Common myeloid progenitor, CD34-positive (primary cell): ENCODE measurements around the gene MSL2.
"Not testable (repeated sequence)": the region's sequence is repeated elsewhere in the genome, so short reads cannot be mapped to it uniquely, and the experiment has no call there.

Experiments
- CTCF ChIA-PET: fragments of 350-600 bp; sonication (Branson Sonifier 250); formaldehyde crosslinking; loops from one replicate; lab custom pipeline; 2021; ENCODE audit warnings: antibody characterized with exemption; lab: Charles Lee
- POLR2A ChIA-PET: fragments of 350-600 bp; sonication (Branson Sonifier 250); formaldehyde crosslinking; loops from one replicate; lab custom pipeline; 2021; ENCODE audit warnings: antibody characterized with exemption; lab: Charles Lee
- DNase-seq, 3 donors: peaks; one replicate each; pipeline versions ENCODE4 v3.0.0 to v3.0.0-alpha.2; 2013
- H3K27ac ChIP-seq, 2 experiments: 1 replicate in 1 of 2; 2 replicates in 1 of 2; pipeline ENCODE4 v1.7.0; 2013; ENCODE audit warnings: inconsistent platforms in 2 of 2, low read length in 2 of 2, mild to moderate bottlenecking in 2 of 2, low read depth in 1 of 2, moderate library complexity in 1 of 2; ENCODE audit not compliant: severe bottlenecking in 2 of 2, insufficient read depth in 1 of 2, poor library complexity in 1 of 2
- H3K27me3 ChIP-seq, 5 experiments: replicated peaks in 2 of 5; 1 replicate in 3 of 5; 2 replicates in 2 of 5; pipeline versions ENCODE4 v1.6.1 to v1.7.0; 2013; ENCODE audit warnings: low read length in 4 of 5, mild to moderate bottlenecking in 2 of 5, moderate library complexity in 2 of 5, inconsistent platforms in 1 of 5; ENCODE audit not compliant: insufficient read depth in 5 of 5, control insufficient read depth in 4 of 5
- H3K36me3 ChIP-seq, 4 experiments: 1 replicate in 2 of 4; 2 replicates in 2 of 4; pipeline versions ENCODE4 v1.6.1 to v1.7.0; 2013; ENCODE audit warnings: low read length in 3 of 4, control low read depth in 1 of 4, mild to moderate bottlenecking in 1 of 4; ENCODE audit not compliant: control insufficient read depth in 4 of 4, insufficient read depth in 4 of 4
- H3K4me1 ChIP-seq, 4 experiments: 1 replicate in 3 of 4; 2 replicates in 1 of 4; pipeline versions ENCODE4 v1.6.1 to v1.7.1; 2013; ENCODE audit warnings: low read length in 3 of 4, mild to moderate bottlenecking in 3 of 4, control low read depth in 1 of 4, inconsistent platforms in 1 of 4, moderate library complexity in 1 of 4; ENCODE audit not compliant: control insufficient read depth in 4 of 4, insufficient read depth in 4 of 4; ENCODE audit errors: control extremely low read depth in 1 of 4
- H3K4me3 ChIP-seq, 7 experiments: 1 replicate in 4 of 7; 2 replicates in 3 of 7; pipeline versions ENCODE4 v1.5.1 to v1.7.0; 2013; ENCODE audit warnings: mild to moderate bottlenecking in 7 of 7, low read length in 6 of 7, moderate library complexity in 6 of 7, inconsistent platforms in 2 of 7, low read depth in 2 of 7, control low read depth in 1 of 7; ENCODE audit not compliant: insufficient read depth in 4 of 7, control insufficient read depth in 1 of 7; ENCODE audit errors: extremely low read depth in 1 of 7
- H3K9me3 ChIP-seq, 5 experiments: 1 replicate in 4 of 5; 2 replicates in 1 of 5; pipeline versions ENCODE4 v1.6.1 to v1.7.1; 2013; ENCODE audit warnings: low read length in 4 of 5, mild to moderate bottlenecking in 2 of 5, inconsistent platforms in 1 of 5, low read depth in 1 of 5, moderate library complexity in 1 of 5; ENCODE audit not compliant: control insufficient read depth in 4 of 5, insufficient read depth in 2 of 5; ENCODE audit errors: control extremely low read depth in 1 of 5
- WGBS: methylation state at CpG from one replicate; pipeline ENCODE4 v1.1.5; 2013; ENCODE audit not compliant: insufficient coverage; 5-methylcytosine and 5-hydroxymethylcytosine counted together

Gene MSL2

GRCh38 chr3:136193278-136194054, 2.7 kb downstream of the MSL2 start:
- peaks cover 25 to 58% (median 36%) of the 10 kb centered on the region in 4 experiments for H3K4me1 ChIP-seq
- peak in 2 of 3 donors; percentile 37 to 65 for DNase-seq
- H3K27ac ChIP-seq, result peak overlapping the region; percentile 90 to 94
- H3K36me3 ChIP-seq, result peaks cover 0 to 5% (median 0%) of the 10 kb centered on the region in 4 experiments
- peak overlapping the region in 6 of 7 experiments; percentile 84 to 98 (median 88) for H3K4me3 ChIP-seq
- ChIA-PET CTCF (interaction anchor here (0.7 to 2.5 kb wide), 7 partner anchors 9 to 67 kb away, joined by 3 to 7 read pairs (median 3); no protein-coding TSS in a partner anchor), POLR2A (interaction anchor here (0.6 to 1.1 kb wide), 5 partner anchors 10 to 60 kb away, joined by 3 to 5 read pairs (median 4); no protein-coding TSS in a partner anchor)
- H3K9me3 ChIP-seq, result peaks cover 0 to under 1% (median 0%) of the 10 kb centered on the region in 5 experiments
- 0% methylated on average over 3 of the region's 6 CpGs for WGBS
- H3K27me3 ChIP-seq, result no peaks in the 10 kb centered on the region

GRCh38 chr3:136192831-136193230, 3.3 kb downstream of the MSL2 start:
- Histone ChIP-seq H3K4me1 (peaks cover 23 to 59% (median 36%) of the 10 kb centered on the region in 4 experiments), H3K27me3 (no peaks in the 10 kb centered on the region), H3K27ac (peak overlapping the region; percentile 90 to 94), H3K36me3 (peaks cover 0 to 5% (median 0%) of the 10 kb centered on the region in 4 experiments), H3K9me3 (no peaks in the 10 kb centered on the region), H3K4me3 (peak overlapping the region in 6 of 7 experiments; percentile 84 to 98 (median 88))
- ChIA-PET CTCF (interaction anchor here (0.9 to 1.2 kb wide), 3 partner anchors 9 to 66 kb away, joined by 3 to 5 read pairs (median 5); no protein-coding TSS in a partner anchor), POLR2A (interaction anchor here (0.7 to 1.1 kb wide), 2 partner anchors 58 to 60 kb away, joined by 4 to 5 read pairs; no protein-coding TSS in a partner anchor)
- no CpG with 5 or more reads among the region's 2 CpGs for WGBS
- no peak for DNase-seq

- H3K27me3 ChIP-seq, H3K9me3 ChIP-seq, H3K36me3 ChIP-seq, DNase-seq, POLR2A ChIA-PET: not testable (repeated sequence)
- H3K4me3 ChIP-seq, result peak overlapping the region in 6 of 7 experiments; percentile 84 to 98 (median 88)
- H3K27ac ChIP-seq, result peak overlapping the region; percentile 90 to 94
- 79% methylated on average over 3 of the region's 6 CpGs for WGBS
- CTCF ChIA-PET, result interaction anchor here (1.1 to 1.2 kb wide), 2 partner anchors 8 to 12 kb away, joined by 5 read pairs; no protein-coding TSS in a partner anchor
- peaks cover 17 to 53% (median 37%) of the 10 kb centered on the region in 4 experiments for H3K4me1 ChIP-seq
Observed at GRCh38 chr3:136192195-136192594, 3.9 kb downstream of the MSL2 start.

- Histone ChIP-seq H3K4me3 (peak overlapping the region in 1 of 7 experiments; percentile 10), H3K4me1 (peaks cover 26 to 55% (median 37%) of the 10 kb centered on the region in 4 experiments), H3K9me3 (no peaks in the 10 kb centered on the region), H3K36me3 (peaks cover 0 to 5% (median 0%) of the 10 kb centered on the region in 4 experiments), H3K27me3 (no peaks in the 10 kb centered on the region), H3K27ac (peak overlapping the region in 1 of 2 experiments; percentile 34)
- 97% methylated on average over 6 of the region's 11 CpGs for WGBS
- no peak for DNase-seq
- POLR2A ChIA-PET, result interaction anchor here (0.6 to 0.7 kb wide), 2 partner anchors 10 to 62 kb away, joined by 4 read pairs; no protein-coding TSS in a partner anchor
- CTCF ChIA-PET, result interaction anchor here (0.7 to 2.2 kb wide), 7 partner anchors 10 to 43 kb away, joined by 3 to 8 read pairs (median 3); no protein-coding TSS in a partner anchor
Observed at GRCh38 chr3:136189859-136190617, 6.1 kb downstream of the MSL2 start.

GRCh38 chr3:136189043-136189442, 7.1 kb downstream of the MSL2 start:
- POLR2A ChIA-PET, result interaction anchor here (0.6 kb wide), 1 partner anchor 26 kb away, joined by 4 read pairs; no protein-coding TSS in a partner anchor
- H3K4me3 ChIP-seq, result no peak overlapping the region
- CTCF ChIA-PET, result interaction anchor here (1.9 to 2.2 kb wide), 2 partner anchors 12 to 42 kb away, joined by 4 to 8 read pairs; no protein-coding TSS in a partner anchor
- WGBS, result no CpG with 5 or more reads among the region's 5 CpGs
- DNase-seq, result no peak
- H3K27ac ChIP-seq, result no peak overlapping the region
- H3K4me1 ChIP-seq, result peaks cover 26 to 55% (median 37%) of the 10 kb centered on the region in 4 experiments
- no peaks in the 10 kb centered on the region for H3K9me3 ChIP-seq
- H3K27me3 ChIP-seq, result no peaks in the 10 kb centered on the region
- H3K36me3 ChIP-seq, result no peaks in the 10 kb centered on the region

- H3K9me3 ChIP-seq, result no peaks in the 10 kb centered on the region
- ChIA-PET POLR2A (no interaction called here), CTCF (interaction anchor here (1.0 to 1.9 kb wide), 2 partner anchors 11 to 67 kb away, joined by 3 to 8 read pairs; no protein-coding TSS in a partner anchor)
- H3K27ac ChIP-seq, result peak overlapping the region in 1 of 2 experiments; percentile 38
- WGBS, result 100% methylated on average over 3 of the region's 4 CpGs
- H3K4me3 ChIP-seq, result peak overlapping the region in 1 of 7 experiments; percentile 2
- DNase-seq, result no peak
- H3K4me1 ChIP-seq, result peaks cover 25 to 47% (median 34%) of the 10 kb centered on the region in 4 experiments
- H3K27me3 ChIP-seq, result no peaks in the 10 kb centered on the region
- H3K36me3 ChIP-seq, result peaks cover 0 to under 1% (median 0%) of the 10 kb centered on the region in 4 experiments
Observed at GRCh38 chr3:136187868-136188267, 8.3 kb downstream of the MSL2 start.
